ENCODE results near the gene MOG. TPM values are rescaled to one million over a fixed set of nuclear protein-coding genes. Genes with fewer than 3 reads are reported as not detected.

Gene MOG
- total and polyA plus RNA-seq, 7 experiments from 2014 or later: not detected

DNA sequence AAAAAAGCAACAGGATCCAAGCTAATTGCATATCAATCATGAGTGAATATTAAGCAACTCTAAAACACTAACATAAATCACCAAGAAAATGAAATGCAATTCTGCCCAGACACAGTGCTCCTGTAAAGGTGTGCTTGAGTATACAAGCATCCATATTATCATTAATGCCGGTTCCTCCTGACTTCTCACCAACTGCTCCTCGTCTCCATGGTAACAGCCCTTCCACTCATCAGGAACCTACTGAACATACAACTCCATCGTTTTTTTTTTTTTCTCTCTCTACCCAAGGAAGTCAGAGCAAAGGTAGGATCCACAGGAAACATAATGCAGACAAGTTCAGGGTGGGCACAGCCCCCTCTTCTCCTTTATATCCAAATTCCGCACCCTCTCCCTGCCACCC is 36.3 kb upstream of the MOG start:
- no peak overlapping the region for H3K27ac ChIP-seq (ENCODE audit: low read depth, low read length)
- Mint-ChIP-seq H3K4me1 (peaks cover 0 to 4% (median 0%) of the 10 kb centered on the region in 7 donors), H3K36me3 (peaks cover 13 to 41% (median 16%) of the 10 kb centered on the region in 5 donors), H3K27me3 (peaks cover 0 to 6% (median 0%) of the 10 kb centered on the region in 5 donors), H3K4me3 (no peak overlapping the region), H3K27ac (peak overlapping the region in 2 of 9 donors; percentile 15 to 47), H3K9me3 (no peaks in the 10 kb centered on the region)
- H3K27me3 ChIP-seq (ENCODE audit: control insufficient read depth in 2 of 2, insufficient read depth in 2 of 2, low read length in 2 of 2): no peaks in the 10 kb centered on the region
- ChIA-PET POLR2A (no interaction called here), CTCF (interaction anchor here (0.5 to 1.5 kb wide), 3 partner anchors 29 to 1534 kb away, joined by 3 to 9 read pairs (median 3); no protein-coding TSS in a partner anchor)
- no peaks in the 10 kb centered on the region for H3K4me1 ChIP-seq (ENCODE audit: control insufficient read depth in 2 of 2, insufficient read depth in 2 of 2, low read length in 2 of 2)
- intact Hi-C loops (cut with micrococcal nuclease): no loop called here
- peaks cover 0 to 28% (median 0%) of the 10 kb centered on the region in 3 experiments for H3K36me3 ChIP-seq (ENCODE audit: control insufficient read depth in 2 of 3, insufficient read depth in 3 of 3, low read length in 3 of 3)
- no peaks in the 10 kb centered on the region for H3K9me3 ChIP-seq (ENCODE audit: control insufficient read depth in 2 of 3, low read length in 3 of 3)
- DNase-seq (no peak), ATAC-seq (no peak)
- H3K4me3 ChIP-seq (ENCODE audit: low read length): no peak overlapping the region

DNA sequence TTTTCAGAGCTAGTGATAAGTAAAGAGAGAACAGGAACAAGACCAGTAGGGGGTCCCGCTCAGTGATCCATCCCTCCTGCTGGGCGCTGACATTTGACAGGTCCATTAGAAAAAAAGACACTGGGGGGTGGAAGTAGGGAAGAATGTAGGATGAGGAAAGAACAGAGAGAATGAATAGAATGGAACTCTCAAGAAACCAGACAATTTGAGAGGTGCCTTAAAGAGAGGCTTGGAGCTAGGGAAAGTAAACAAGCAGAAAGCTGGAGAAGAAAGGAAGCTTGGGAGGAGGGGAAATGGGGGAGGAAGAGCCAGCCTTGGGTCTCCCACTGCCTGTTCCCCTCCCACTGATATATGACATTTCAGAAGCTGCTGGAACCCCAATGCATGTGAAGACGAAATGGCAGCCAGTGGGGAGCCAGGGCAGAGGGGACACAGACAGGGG is 32.4 kb upstream of the MOG start:
- Mint-ChIP-seq H3K36me3 (peaks cover 10 to 29% (median 15%) of the 10 kb centered on the region in 5 donors), H3K4me3 (no peak overlapping the region), H3K27me3 (peaks cover 0 to 29% (median 0%) of the 10 kb centered on the region in 5 donors), H3K27ac (peak overlapping the region in 2 of 9 donors; percentile 44 to 69), H3K4me1 (peaks cover 14 to 26% (median 19%) of the 10 kb centered on the region in 7 donors), H3K9me3 (no peaks in the 10 kb centered on the region)
- no peak overlapping the region for H3K27ac ChIP-seq (ENCODE audit: low read depth, low read length)
- H3K36me3 ChIP-seq (ENCODE audit: control insufficient read depth in 2 of 3, insufficient read depth in 3 of 3, low read length in 3 of 3): peaks cover 0 to 32% (median 0%) of the 10 kb centered on the region in 3 experiments
- H3K4me3 ChIP-seq (ENCODE audit: low read length): no peak overlapping the region
- POLR2A ChIA-PET: interaction anchor here (0.8 kb wide), 1 partner anchor 29 kb away, joined by 3 read pairs; no protein-coding TSS in a partner anchor
- DNase-seq: no peak
- intact Hi-C loops (cut with micrococcal nuclease): no loop called here
- CTCF ChIA-PET: interaction anchor here (3.0 to 6.4 kb wide), 2 partner anchors 25 to 29 kb away, joined by 11 to 25 read pairs; no protein-coding TSS in a partner anchor
- peaks cover 7% of the 10 kb centered on the region in 2 donors for H3K4me1 ChIP-seq (ENCODE audit: control insufficient read depth in 2 of 2, insufficient read depth in 2 of 2, low read length in 2 of 2)
- no peaks in the 10 kb centered on the region for H3K27me3 ChIP-seq (ENCODE audit: control insufficient read depth in 2 of 2, insufficient read depth in 2 of 2, low read length in 2 of 2)
- ATAC-seq: no peak
- H3K9me3 ChIP-seq (ENCODE audit: control insufficient read depth in 2 of 3, low read length in 3 of 3): no peaks in the 10 kb centered on the region

- no peak for DNase-seq
- Mint-ChIP-seq H3K4me1 (peaks cover 17 to 34% (median 27%) of the 10 kb centered on the region in 7 donors), H3K27ac (peak overlapping the region in 6 of 9 donors; percentile 11 to 80 (median 44)), H3K4me3 (peak overlapping the region in 1 of 10 donors; percentile 1), H3K36me3 (peaks cover 6 to 22% (median 11%) of the 10 kb centered on the region in 5 donors), H3K9me3 (no peaks in the 10 kb centered on the region), H3K27me3 (peaks cover 0 to 38% (median 0%) of the 10 kb centered on the region in 5 donors)
- intact Hi-C loops (cut with micrococcal nuclease): no loop called here
- Histone ChIP-seq H3K27ac (ENCODE audit: low read depth, low read length) (no peak overlapping the region), H3K27me3 (ENCODE audit: control insufficient read depth in 2 of 2, insufficient read depth in 2 of 2, low read length in 2 of 2) (no peaks in the 10 kb centered on the region), H3K4me3 (ENCODE audit: low read length) (no peak overlapping the region), H3K36me3 (ENCODE audit: control insufficient read depth in 2 of 3, insufficient read depth in 3 of 3, low read length in 3 of 3) (peaks cover 0 to 26% (median 0%) of the 10 kb centered on the region in 3 experiments), H3K9me3 (ENCODE audit: control insufficient read depth in 2 of 3, low read length in 3 of 3) (no peaks in the 10 kb centered on the region), H3K4me1 (ENCODE audit: control insufficient read depth in 2 of 2, insufficient read depth in 2 of 2, low read length in 2 of 2) (peaks cover 7 to 10% of the 10 kb centered on the region in 2 donors)
- ChIA-PET CTCF (interaction anchor here (3.0 to 6.4 kb wide), 2 partner anchors 24 to 28 kb away, joined by 11 to 25 read pairs; no protein-coding TSS in a partner anchor), POLR2A (interaction anchor here (4.9 kb wide), 1 partner anchor 25 kb away, joined by 20 read pairs; no protein-coding TSS in a partner anchor)
- ATAC-seq: no peak
Observed at GRCh38 chr6:29625337-29625930, 31.5 kb upstream of the MOG start.

DNA sequence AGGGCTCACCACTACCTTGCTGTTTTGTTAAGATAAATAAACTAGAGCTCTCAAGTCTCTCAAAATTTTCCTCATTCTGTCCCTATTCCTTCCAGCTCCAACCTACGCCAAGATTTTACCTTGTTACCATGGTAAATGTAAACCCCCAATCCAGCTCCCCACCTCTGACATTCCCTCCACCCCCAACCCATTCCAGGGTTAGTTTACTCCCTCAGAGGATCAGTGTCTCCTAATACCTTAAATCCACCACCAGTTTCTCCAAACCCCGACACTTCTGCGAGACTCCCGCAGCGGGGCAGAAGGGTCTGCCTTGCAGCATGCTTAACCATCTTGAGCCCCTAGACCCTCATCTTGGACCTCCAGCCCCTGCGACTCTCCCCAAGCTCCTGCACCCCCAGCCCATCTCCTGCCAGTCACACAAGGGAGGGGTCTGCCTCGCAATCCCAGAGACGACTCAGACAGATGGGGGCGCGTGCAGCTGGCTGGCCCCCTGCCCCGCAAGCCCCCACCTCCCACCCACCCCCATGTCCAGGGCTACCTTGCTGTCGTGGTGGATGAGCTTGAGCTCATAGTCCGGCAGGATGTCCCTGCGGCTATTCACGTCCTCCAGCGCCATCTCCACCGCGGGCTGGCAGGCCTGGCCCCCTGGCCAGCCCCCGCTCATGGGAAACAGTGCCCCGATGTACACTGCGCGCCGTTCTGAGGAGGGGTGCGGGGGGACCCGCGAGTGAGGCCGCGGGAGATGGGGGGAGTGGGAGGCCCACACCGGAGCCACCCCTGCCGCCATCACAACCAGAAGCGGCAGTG is 29.7 kb upstream of the MOG start:
- Mint-ChIP-seq H3K27ac (peak overlapping the region in 8 of 9 donors; percentile 35 to 89 (median 66)), H3K4me3 (peak overlapping the region; percentile 46 to 96 (median 76)), H3K27me3 (peaks cover 0 to 55% (median 0%) of the 10 kb centered on the region in 5 donors), H3K4me1 (peaks cover 33 to 51% (median 44%) of the 10 kb centered on the region in 7 donors), H3K36me3 (peaks cover 0 to 14% (median 9%) of the 10 kb centered on the region in 5 donors), H3K9me3 (peaks cover 0 to 2% (median 0%) of the 10 kb centered on the region in 11 donors)
- peaks cover 0 to 12% (median 0%) of the 10 kb centered on the region in 3 experiments for H3K36me3 ChIP-seq (ENCODE audit: control insufficient read depth in 2 of 3, insufficient read depth in 3 of 3, low read length in 3 of 3)
- peak overlapping the region; percentile 39 for H3K4me3 ChIP-seq (ENCODE audit: low read length)
- ATAC-seq: no peak
- no peaks in the 10 kb centered on the region for H3K9me3 ChIP-seq (ENCODE audit: control insufficient read depth in 2 of 3, low read length in 3 of 3)
- peaks cover 18 to 23% of the 10 kb centered on the region in 2 donors for H3K4me1 ChIP-seq (ENCODE audit: control insufficient read depth in 2 of 2, insufficient read depth in 2 of 2, low read length in 2 of 2)
- CTCF ChIA-PET: interaction anchor here (1.1 to 6.4 kb wide), 2 partner anchors 15 to 23 kb away, joined by 3 to 25 read pairs; no protein-coding TSS in a partner anchor
- intact Hi-C loops (cut with micrococcal nuclease): no loop called here
- POLR2A ChIA-PET: interaction anchor here (1.2 to 4.9 kb wide), 3 partner anchors 14 to 27 kb away, joined by 3 to 20 read pairs (median 3); no protein-coding TSS in a partner anchor
- peak in 1 of 9 donors; percentile 13 for DNase-seq
- H3K27ac ChIP-seq (ENCODE audit: low read depth, low read length): peak overlapping the region; percentile 66
- no peaks in the 10 kb centered on the region for H3K27me3 ChIP-seq (ENCODE audit: control insufficient read depth in 2 of 2, insufficient read depth in 2 of 2, low read length in 2 of 2)

DNA sequence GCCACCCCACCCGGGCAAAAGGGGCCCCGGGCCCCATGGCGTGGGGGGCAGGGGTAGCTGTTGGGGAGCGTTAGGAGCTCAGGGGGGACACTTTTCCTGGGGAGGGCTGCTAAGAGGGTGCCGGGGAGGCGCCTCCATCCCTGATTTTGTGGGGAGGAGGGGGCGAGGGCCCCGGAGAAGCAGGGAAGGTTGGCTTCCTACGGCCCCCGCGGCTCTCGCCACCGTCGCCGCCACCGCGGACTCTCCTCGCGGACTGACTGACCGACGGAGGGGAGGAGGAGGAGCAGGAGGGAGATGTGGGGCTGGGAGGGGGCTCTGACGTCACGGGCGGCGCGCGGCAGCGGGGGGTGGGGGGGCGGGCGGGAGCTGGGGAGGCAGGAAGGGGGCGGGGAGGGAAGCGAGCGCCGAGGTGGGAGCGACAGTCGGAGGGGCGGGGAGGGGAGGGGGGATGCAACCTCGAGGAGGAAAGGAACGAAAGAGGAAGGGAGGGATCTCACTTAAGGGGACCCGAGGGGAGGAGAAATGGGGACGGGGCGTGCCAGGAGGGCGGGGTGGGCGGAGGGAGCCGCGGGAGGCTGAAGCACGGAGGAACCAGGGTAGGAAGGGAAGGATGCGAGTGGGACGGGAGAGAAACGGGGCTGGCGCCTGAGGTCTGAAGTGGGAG is 29.0 kb upstream of the MOG start:
- CTCF ChIA-PET: interaction anchor here (0.6 to 6.4 kb wide), 4 partner anchors 14 to 26 kb away, joined by 3 to 25 read pairs (median 5); no protein-coding TSS in a partner anchor
- no peaks in the 10 kb centered on the region for H3K9me3 ChIP-seq (ENCODE audit: control insufficient read depth in 2 of 3, low read length in 3 of 3)
- H3K4me1 Mint-ChIP-seq: peaks cover 34 to 52% (median 45%) of the 10 kb centered on the region in 7 donors
- ATAC-seq (peak; percentile 18), DNase-seq (peak in 7 of 9 donors; percentile 28 to 67 (median 37))
- POLR2A ChIA-PET: interaction anchor here (1.2 to 4.9 kb wide), 2 partner anchors 13 to 22 kb away, joined by 3 to 20 read pairs; no protein-coding TSS in a partner anchor
- H3K36me3 Mint-ChIP-seq: peaks cover 0 to 14% (median 4%) of the 10 kb centered on the region in 5 donors
- peaks cover 0 to 2% (median 0%) of the 10 kb centered on the region in 11 donors for H3K9me3 Mint-ChIP-seq
- intact Hi-C loops (cut with micrococcal nuclease): loop anchor here in 1 of 2 donors (1.0 kb wide), 2 partner anchors 13 to 25 kb away; no protein-coding TSS in a partner anchor
- H3K27ac Mint-ChIP-seq: peak overlapping the region in 8 of 9 donors; percentile 13 to 88 (median 68)
- H3K27me3 Mint-ChIP-seq: peaks cover 0 to 56% (median 0%) of the 10 kb centered on the region in 5 donors
- H3K4me3 ChIP-seq (ENCODE audit: low read length): peak overlapping the region; percentile 83
- peaks cover 18 to 24% of the 10 kb centered on the region in 2 donors for H3K4me1 ChIP-seq (ENCODE audit: control insufficient read depth in 2 of 2, insufficient read depth in 2 of 2, low read length in 2 of 2)
- no peaks in the 10 kb centered on the region for H3K27me3 ChIP-seq (ENCODE audit: control insufficient read depth in 2 of 2, insufficient read depth in 2 of 2, low read length in 2 of 2)
- H3K36me3 ChIP-seq (ENCODE audit: control insufficient read depth in 2 of 3, insufficient read depth in 3 of 3, low read length in 3 of 3): peaks cover 0 to 9% (median 0%) of the 10 kb centered on the region in 3 experiments
- peak overlapping the region; percentile 88 to 96 (median 92) for H3K4me3 Mint-ChIP-seq
- H3K27ac ChIP-seq (ENCODE audit: low read depth, low read length): peak overlapping the region; percentile 66

All from naive thymus-derived CD4-positive, alpha-beta T cell (primary cell).